Ammon's horn (tissue), 1 donor: ENCODE measurements around the gene CD69.

Experiments used
- DNase-seq: peaks from one replicate; pipeline ENCODE4 v3.0.0-alpha.2; 2016; ENCODE audit warnings: low spot score

CD69 gene

GRCh38 chr12:9760699-9761418 is at the start of gene CD69:
Gene CD69 (minus strand): TSS chr12:9760901. CDS start chr12:9760820, 81 bp downstream.
- peak; percentile 39 for DNase-seq

DNA sequence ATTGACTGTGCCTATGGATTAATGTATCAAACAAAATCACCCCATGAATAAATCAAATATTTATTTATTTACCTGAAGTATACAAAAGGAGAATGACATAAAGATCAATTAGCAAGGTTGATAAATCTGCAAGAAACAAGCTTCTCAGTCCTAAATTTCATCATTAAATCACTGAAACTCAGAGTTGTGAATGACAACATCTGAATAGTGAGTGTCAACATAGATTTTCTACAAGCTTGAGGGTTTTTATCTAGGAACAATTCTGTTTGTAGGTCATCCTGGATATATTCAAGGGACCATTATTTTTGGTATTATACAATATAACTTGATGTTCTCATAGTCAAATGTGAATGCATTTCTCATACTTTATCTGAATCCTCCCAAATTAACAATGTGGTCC is 49.2 kb upstream of the CD69 start:
- no peak for DNase-seq

GRCh38 chr12:9809338-9809737 is 48.6 kb upstream of the CD69 start:
- no peak for DNase-seq

DNA sequence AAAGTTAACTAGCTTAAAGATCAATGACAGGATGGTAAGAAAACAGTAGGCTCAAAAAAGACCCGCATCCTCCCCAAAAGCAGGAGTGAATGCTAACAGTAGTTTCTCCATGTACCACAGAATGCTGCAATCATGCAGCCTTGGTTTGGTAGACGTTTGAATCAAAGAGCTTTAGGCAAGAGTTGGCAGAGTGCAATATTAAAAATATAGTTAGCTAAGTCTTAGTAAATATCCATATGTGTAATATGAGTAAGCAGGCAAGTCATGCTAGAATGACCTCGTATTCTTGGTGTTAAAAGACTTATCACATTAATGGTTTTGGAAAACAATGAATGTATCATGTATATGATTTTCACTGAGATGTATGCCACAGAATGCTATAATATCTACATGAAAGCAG is 47.8 kb upstream of the CD69 start:
- DNase-seq = no peak

DNA sequence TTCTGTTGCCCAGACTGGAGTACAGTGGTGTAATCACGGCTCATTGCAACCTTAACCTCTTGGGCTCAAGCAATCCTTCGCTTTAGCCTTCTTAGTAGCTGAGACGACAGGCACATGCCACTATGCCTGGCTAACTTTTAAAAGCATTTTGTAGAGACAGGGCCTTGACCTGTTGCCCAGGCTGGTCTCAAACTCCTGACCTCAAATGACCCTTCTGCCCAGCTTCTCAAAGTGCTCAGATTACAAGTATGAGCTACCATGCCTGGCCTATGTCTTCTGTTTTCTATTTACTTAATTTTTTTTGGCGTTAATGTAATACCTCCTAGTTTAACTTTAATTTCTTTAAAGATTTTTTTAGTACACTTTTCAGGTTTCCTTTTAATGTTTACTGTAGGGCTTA is 46.0 kb upstream of the CD69 start:
- DNase-seq = no peak

DNA sequence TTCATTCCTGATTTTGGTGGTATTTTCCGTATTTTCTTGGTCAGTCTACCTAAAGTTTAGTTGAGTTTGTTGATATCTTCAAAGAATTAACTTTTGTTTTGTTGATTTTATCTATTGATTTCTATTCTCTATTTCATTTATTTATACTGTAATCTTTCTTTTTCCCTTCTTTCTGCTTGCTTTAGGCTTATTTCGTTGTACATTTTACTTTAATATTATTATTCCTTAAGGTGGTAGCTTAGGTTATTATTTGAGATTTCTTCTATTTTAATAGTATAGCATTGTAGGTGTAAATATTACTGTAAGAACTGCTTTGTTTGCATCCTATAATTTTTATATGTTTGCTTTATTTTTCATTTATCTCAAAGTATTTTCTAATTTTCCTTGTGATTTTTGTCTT is 45.2 kb upstream of the CD69 start:
- DNase-seq = no peak

DNA sequence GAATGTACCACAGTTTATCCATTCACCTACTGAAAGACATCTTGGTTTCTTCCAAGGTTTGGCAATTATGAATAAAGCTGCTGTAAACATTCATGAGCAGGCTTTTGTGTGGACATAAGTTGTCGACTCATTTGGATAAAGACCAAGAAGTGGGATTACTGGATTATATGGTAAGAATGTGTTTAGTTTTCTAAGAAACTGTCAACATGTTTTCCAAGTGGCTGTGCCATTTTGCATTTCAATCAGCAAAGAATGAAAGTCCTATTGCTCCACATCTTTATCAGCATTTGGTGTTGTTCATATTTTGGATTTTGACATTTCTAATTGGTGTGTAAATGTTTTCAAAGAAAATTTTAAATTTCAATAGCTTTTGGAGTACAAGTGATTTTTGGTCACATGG is 39.3 kb upstream of the CD69 start:
- no peak for DNase-seq

DNA sequence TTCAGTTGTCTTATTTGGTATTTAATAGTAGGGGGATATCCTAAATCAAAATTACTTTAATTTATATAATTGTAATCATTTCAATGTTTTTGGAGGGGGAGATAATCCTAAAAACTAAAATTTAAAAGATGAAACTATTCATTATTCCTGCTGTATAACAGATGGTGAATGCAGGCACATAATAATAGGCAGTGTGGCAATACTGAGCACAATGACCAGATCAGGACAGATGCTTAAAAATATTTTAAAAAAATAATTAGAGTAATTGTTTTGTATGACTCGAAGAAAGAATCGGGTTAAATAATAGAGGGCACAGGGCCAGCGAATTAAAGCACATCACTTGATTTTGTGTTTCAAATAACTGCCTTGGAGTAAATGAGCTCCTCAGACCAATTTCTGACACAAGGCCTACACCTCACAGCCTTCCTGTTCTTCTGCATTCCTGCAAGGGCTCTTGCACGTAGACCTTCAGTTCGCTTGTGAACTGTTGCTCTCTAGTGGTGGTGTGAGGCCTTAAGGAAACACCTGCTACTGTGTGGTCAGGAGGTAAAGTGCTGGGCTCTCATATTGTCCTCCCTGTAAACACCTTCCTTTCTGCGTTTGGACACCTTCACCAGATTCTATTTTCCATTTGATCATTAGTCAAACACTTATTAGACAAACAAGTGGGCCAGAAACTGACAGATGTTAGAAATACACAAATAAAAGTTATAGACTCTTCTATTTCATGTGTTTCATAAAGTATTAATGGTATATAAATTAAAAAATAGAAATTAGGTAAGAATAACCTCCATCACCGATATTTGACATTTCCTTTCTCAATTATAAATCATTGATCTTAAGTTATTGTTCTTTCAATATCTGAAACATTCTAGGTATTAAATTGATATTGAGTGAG is 37.3 kb upstream of the CD69 start:
- DNase-seq = peak; percentile 42

- no peak for DNase-seq
Measured at GRCh38 chr12:9796971-9797370, 36.3 kb upstream of the CD69 start.

- DNase-seq = no peak
Measured at GRCh38 chr12:9796346-9796745, 35.6 kb upstream of the CD69 start.

- DNase-seq = no peak
Measured at GRCh38 chr12:9795945-9796344, 35.2 kb upstream of the CD69 start.

GRCh38 chr12:9794484-9795093 is 33.9 kb upstream of the CD69 start:
- no peak for DNase-seq

DNA sequence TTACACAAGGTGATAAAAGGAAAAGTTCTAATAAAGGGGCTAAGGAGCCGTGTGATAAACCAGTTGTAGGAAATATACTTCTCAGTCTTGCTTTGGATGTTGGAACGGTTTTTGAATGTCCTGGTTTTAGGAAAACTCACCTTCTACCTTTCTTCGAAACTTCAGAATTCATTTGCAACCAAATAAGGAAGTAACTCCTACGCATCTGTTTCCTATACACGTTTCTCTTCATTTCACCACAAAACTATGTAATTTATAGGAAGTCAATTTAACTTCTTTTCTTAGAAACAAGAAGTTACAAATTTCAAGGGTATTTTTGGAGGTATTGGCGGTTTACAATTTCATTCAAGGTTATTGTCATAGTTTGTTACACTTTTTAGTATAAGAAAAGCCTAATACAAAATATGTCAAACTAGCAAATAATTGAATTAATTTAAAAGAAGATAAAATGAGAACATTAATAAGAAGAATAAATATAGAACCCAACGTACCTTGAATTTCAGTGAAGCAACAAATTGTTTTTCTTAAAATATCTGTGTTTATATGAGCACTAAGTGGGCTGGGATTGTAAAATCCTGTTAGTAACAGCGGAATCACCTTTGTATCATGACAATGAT is 33.2 kb upstream of the CD69 start:
- no peak for DNase-seq

- DNase-seq = no peak
Measured at GRCh38 chr12:9792961-9793617, 32.4 kb upstream of the CD69 start.

GRCh38 chr12:9792185-9792900 is 31.6 kb upstream of the CD69 start:
- DNase-seq = no peak

- no peak for DNase-seq
Measured at GRCh38 chr12:9786726-9787717, 26.3 kb upstream of the CD69 start.

GRCh38 chr12:9784816-9785215 is 24.1 kb upstream of the CD69 start:
- DNase-seq = no peak

DNA sequence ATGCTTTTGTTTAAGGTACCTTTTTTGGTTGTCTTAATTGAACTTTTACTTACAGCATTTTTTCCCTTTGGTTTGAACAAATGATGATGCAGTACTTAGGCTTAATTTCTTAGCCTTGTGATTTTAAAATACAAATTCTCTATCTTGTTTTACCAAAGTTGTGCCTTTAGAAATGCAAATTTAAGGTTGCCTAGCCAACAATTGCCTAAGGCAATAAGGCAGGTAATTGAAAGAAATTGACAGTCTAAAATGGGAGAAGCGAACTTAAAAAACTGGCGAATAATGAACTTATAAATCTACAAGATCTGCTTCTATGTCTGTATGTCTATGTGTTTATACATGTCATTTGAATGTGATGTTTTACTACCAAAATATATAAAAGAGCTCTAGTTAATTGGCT is 23.6 kb upstream of the CD69 start:
- DNase-seq = no peak

GRCh38 chr12:9782547-9783382 is 22.1 kb upstream of the CD69 start:
- no peak for DNase-seq
